ENCODE data around the gene MGAT4C. TPM values are rescaled to one million over a fixed set of nuclear protein-coding genes. Genes with fewer than 3 reads are reported as not detected.
A peak's percentile ranks its signal among the peaks of the same experiment; 100 is the strongest.
"Not testable (repeated sequence)": the region's sequence is repeated elsewhere in the genome, so short reads cannot be mapped to it uniquely, and the experiment has no call there.

The MGAT4C gene
- not detected in 2 replicates for total RNA-seq (2022)
- percentile 1 among the genes with signal in this experiment for Bru-seq, nascent RNA
- BruChase-seq, experiment 1, labeled RNA remaining after a 2-hour chase, result percentile 1 among the genes with signal in this experiment
- percentile 0 among the genes with signal in this experiment for BruChase-seq, experiment 2, labeled RNA remaining after a 6-hour chase
- long read RNA-seq, result 0 reads

DNA sequence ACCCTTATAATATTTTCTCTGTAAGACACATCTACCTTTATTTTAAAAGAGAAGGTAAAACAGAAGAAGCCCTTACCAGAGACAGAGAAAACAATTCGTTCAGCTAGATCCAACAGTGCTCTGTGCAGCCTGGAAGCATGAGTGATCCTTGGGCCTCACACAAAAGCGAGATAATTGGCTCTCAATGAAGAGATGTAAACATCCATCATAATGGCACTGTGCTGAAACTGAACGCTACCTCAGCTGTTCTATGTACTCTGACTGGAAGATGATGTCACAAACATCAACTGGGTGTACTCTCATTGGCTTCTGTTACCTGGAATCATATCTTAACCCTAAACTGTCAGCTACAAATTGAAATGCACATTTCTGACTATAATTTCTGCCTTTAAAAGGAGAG lies at the start of gene MGAT4C:
Gene MGAT4C (minus strand): TSS at position 229 of the 400 bp plus-strand sequence.
- Mint-ChIP-seq H3K27ac (ENCODE audit: unreplicated experiment) (no peak within 1 kb of the TSS), H3K4me1 (ENCODE audit: low read depth, unreplicated experiment) (no peaks in the 10 kb centered on the region), H3K27me3 (ENCODE audit: insufficient read depth, unreplicated experiment) (no peaks in the 10 kb centered on the region), H3K9me3 (ENCODE audit: unreplicated experiment) (no peaks in the 10 kb centered on the region), H3K36me3 (ENCODE audit: insufficient read depth, unreplicated experiment) (no peaks in the 10 kb centered on the region), H3K4me3 (ENCODE audit: unreplicated experiment) (no peak within 1 kb of the TSS)
- BruUV-seq (replicated peaks), result no TSS peak
- ChIA-PET POLR2A (no interaction called here), CTCF (no interaction called here)
- Histone ChIP-seq H3K9me3 (no peaks in the 10 kb centered on the region), H3K27me3 (replicated peaks; ENCODE audit: control insufficient read depth, insufficient read depth, low read length) (no peaks in the 10 kb centered on the region), H3K36me3 (ENCODE audit: control insufficient read depth, insufficient read depth, low read length) (no peaks in the 10 kb centered on the region), H3K4me1 (no peaks in the 10 kb centered on the region), H3K4me3 (ENCODE audit: low read depth, low read length) (no peak within 1 kb of the TSS)
- no peak for DNase-seq
- intact Hi-C loops (cut with micrococcal nuclease; ENCODE audit: unreplicated experiment), result no loop called here
- TF ChIP-seq, protein P1, sequence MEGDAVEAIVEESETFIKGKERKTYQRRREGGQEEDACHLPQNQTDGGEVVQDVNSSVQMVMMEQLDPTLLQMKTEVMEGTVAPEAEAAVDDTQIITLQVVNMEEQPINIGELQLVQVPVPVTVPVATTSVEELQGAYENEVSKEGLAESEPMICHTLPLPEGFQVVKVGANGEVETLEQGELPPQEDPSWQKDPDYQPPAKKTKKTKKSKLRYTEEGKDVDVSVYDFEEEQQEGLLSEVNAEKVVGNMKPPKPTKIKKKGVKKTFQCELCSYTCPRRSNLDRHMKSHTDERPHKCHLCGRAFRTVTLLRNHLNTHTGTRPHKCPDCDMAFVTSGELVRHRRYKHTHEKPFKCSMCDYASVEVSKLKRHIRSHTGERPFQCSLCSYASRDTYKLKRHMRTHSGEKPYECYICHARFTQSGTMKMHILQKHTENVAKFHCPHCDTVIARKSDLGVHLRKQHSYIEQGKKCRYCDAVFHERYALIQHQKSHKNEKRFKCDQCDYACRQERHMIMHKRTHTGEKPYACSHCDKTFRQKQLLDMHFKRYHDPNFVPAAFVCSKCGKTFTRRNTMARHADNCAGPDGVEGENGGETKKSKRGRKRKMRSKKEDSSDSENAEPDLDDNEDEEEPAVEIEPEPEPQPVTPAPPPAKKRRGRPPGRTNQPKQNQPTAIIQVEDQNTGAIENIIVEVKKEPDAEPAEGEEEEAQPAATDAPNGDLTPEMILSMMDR (IDR thresholded peaks at IDR 0.05; ENCODE audit: insufficient read depth in 1 of 2, low read depth in 1 of 2, low read length in 1 of 2, severe bottlenecking in 1 of 2, unreplicated experiment in 1 of 2), result no peak

DNA sequence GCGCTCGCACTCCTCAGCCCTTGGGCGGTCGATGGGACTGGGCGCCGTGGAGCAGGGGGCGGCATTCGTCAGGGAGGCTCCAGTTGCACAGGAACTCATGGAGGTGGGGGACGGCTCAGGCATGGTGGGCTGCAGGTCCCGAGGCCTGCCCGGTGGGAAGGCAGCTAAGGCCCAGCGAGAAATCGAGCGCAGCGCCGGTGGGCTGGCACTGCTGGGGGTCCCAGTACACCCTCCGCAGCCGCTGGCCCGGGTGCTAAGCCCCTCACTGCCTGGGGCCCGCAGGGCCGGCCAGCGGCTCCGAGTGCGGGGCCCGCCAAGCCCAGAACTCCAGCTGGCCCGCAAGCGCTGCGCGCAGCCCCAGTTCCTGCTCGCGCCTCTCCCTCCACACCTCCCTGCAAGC lies 40.2 kb upstream of the MGAT4C start:
- intact Hi-C loops (cut with micrococcal nuclease; ENCODE audit: unreplicated experiment); BruUV-seq (replicated peaks); H3K4me1 ChIP-seq; H3K9me3 Mint-ChIP-seq (ENCODE audit: unreplicated experiment); DNase-seq; H3K27ac Mint-ChIP-seq (ENCODE audit: unreplicated experiment); H3K36me3 Mint-ChIP-seq (ENCODE audit: insufficient read depth, unreplicated experiment); H3K4me3 ChIP-seq (ENCODE audit: low read depth, low read length); H3K27me3 Mint-ChIP-seq (ENCODE audit: insufficient read depth, unreplicated experiment); H3K27me3 ChIP-seq (replicated peaks; ENCODE audit: control insufficient read depth, insufficient read depth, low read length); H3K4me3 Mint-ChIP-seq (ENCODE audit: unreplicated experiment); POLR2A ChIA-PET; H3K9me3 ChIP-seq; H3K36me3 ChIP-seq (ENCODE audit: control insufficient read depth, insufficient read depth, low read length); H3K4me1 Mint-ChIP-seq (ENCODE audit: low read depth, unreplicated experiment); CTCF ChIA-PET: not testable (repeated sequence)

DNA sequence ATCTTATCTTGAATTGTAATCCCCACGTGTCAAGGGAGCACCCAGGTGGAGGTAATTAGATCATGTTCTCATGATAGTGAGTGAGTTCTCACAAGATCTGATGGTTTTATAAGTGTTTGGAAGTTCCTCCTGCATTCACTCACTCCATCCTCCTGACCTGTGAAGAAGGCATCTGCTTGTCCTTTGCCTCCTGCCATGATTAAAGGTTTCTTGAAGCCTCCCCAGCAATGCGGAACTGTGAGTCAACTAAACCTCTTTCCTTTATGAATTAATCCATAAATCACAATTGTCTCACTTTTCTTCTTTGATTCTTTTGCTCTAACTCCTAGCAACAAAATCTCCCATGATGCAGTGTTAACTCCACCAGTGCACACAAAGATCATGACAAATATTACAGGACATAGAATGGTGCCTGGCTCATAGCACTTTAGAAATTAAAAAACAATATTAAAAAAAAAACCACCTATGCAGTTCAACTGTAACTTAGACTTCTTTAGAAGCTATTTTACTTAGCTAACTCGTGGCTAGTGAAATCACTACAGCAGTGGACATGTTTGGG lies 37.6 kb upstream of the MGAT4C start:
- Mint-ChIP-seq H3K4me1 (ENCODE audit: low read depth, unreplicated experiment) (no peaks in the 10 kb centered on the region), H3K9me3 (ENCODE audit: unreplicated experiment) (no peaks in the 10 kb centered on the region), H3K27me3 (ENCODE audit: insufficient read depth, unreplicated experiment) (no peaks in the 10 kb centered on the region), H3K4me3 (ENCODE audit: unreplicated experiment) (no peak overlapping the region), H3K27ac (ENCODE audit: unreplicated experiment) (no peak overlapping the region), H3K36me3 (ENCODE audit: insufficient read depth, unreplicated experiment) (no peaks in the 10 kb centered on the region)
- no TSS peak for BruUV-seq (replicated peaks)
- H3K27me3 ChIP-seq (replicated peaks; ENCODE audit: control insufficient read depth, insufficient read depth, low read length), result no peaks in the 10 kb centered on the region
- no peak for DNase-seq
- intact Hi-C loops (cut with micrococcal nuclease; ENCODE audit: unreplicated experiment), result no loop called here
- no peaks in the 10 kb centered on the region for H3K4me1 ChIP-seq
- no peaks in the 10 kb centered on the region for H3K9me3 ChIP-seq
- ChIA-PET POLR2A (no interaction called here), CTCF (no interaction called here)
- TF ChIP-seq, protein P1 (IDR thresholded peaks at IDR 0.05; ENCODE audit: insufficient read depth in 1 of 2, low read depth in 1 of 2, low read length in 1 of 2, severe bottlenecking in 1 of 2, unreplicated experiment in 1 of 2), result no peak
- no peak overlapping the region for H3K4me3 ChIP-seq (ENCODE audit: low read depth, low read length)
- no peaks in the 10 kb centered on the region for H3K36me3 ChIP-seq (ENCODE audit: control insufficient read depth, insufficient read depth, low read length)

All from Caco-2 (cell line).